ENCODE data around the gene PPP1R2. TPM values are rescaled to one million over a fixed set of nuclear protein-coding genes. Genes with fewer than 3 reads are reported as not detected.

The PPP1R2 gene
- total RNA-seq, 2 donors from 2014 or later = 55.6 to 69.0 TPM

DNA sequence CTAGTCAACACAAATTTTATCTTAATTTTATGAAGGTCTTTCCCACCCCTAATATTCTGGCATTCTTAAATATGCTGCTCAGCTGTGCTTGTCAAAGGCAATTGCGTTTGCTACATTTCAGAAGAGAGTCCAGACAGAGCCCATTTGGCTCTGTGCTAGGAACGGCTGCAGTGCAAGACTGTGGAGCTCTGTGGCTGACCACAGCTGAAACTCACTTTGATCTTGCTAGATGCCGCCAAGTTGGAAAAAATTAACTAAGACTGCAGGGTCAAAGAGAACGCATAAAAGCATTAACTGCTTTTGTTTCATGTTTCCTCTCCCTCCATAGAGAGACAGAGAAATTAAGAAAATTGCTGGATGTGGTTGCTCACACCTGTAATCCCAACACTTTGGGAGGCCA lies 7.6 kb upstream of the PPP1R2 start:
- Histone ChIP-seq H3K36me3 (no peaks in the 10 kb centered on the region), H3K27me3 (replicated peaks; ENCODE audit: insufficient read depth) (no peaks in the 10 kb centered on the region), H3K27ac (no peak overlapping the region), H3K4me3 (no peak overlapping the region), H3K9me3 (no peaks in the 10 kb centered on the region), H3K4me1 (ENCODE audit: control insufficient read depth in 1 of 2, low read depth in 2 of 2) (peaks cover 4 to 11% of the 10 kb centered on the region in 2 donors)
- TF ChIP-seq, protein P1, sequence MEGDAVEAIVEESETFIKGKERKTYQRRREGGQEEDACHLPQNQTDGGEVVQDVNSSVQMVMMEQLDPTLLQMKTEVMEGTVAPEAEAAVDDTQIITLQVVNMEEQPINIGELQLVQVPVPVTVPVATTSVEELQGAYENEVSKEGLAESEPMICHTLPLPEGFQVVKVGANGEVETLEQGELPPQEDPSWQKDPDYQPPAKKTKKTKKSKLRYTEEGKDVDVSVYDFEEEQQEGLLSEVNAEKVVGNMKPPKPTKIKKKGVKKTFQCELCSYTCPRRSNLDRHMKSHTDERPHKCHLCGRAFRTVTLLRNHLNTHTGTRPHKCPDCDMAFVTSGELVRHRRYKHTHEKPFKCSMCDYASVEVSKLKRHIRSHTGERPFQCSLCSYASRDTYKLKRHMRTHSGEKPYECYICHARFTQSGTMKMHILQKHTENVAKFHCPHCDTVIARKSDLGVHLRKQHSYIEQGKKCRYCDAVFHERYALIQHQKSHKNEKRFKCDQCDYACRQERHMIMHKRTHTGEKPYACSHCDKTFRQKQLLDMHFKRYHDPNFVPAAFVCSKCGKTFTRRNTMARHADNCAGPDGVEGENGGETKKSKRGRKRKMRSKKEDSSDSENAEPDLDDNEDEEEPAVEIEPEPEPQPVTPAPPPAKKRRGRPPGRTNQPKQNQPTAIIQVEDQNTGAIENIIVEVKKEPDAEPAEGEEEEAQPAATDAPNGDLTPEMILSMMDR (IDR thresholded peaks at IDR 0.05) = no peak
- ATAC-seq (ENCODE audit: insufficient number of reproducible peaks, low FRiP score, low read depth) (no peak), DNase-seq (ENCODE audit: low spot score) (no peak)

GRCh38 chr3:195549931-195550519 lies 6.9 kb upstream of the PPP1R2 start:
- ATAC-seq (ENCODE audit: insufficient number of reproducible peaks, low FRiP score, low read depth) (no peak), DNase-seq (ENCODE audit: low spot score) (no peak)
- H3K4me1 ChIP-seq (ENCODE audit: control insufficient read depth in 1 of 2, low read depth in 2 of 2) = peaks cover 6 to 18% of the 10 kb centered on the region in 2 donors
- TF ChIP-seq, protein P1 (IDR thresholded peaks at IDR 0.05) = no peak
- H3K4me3 ChIP-seq = no peak overlapping the region
- no peaks in the 10 kb centered on the region for H3K27me3 ChIP-seq (replicated peaks; ENCODE audit: insufficient read depth)
- no peak overlapping the region for H3K27ac ChIP-seq
- no peaks in the 10 kb centered on the region for H3K9me3 ChIP-seq
- H3K36me3 ChIP-seq = no peaks in the 10 kb centered on the region

DNA sequence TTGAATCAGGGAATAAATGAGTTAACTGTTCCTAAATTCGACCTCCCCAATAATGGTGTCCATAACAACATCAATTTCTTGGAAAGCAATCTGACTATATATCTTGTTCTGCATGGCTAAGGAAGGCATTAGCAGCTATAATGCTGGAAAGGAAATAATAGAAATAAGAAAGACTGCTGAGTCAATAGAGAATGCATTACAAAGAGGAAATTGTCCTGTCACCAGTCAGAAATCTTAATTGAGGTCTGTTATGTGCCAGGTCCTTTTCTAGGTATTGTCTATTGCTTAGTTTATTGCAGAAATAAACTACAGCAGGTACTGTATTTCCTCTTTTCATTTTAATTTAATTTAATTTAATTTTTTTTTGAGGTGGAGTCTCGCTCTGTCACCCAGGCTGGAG lies 5.9 kb upstream of the PPP1R2 start:
- ATAC-seq (ENCODE audit: insufficient number of reproducible peaks, low FRiP score, low read depth) = no peak
- Histone ChIP-seq H3K27me3 (replicated peaks; ENCODE audit: insufficient read depth) (no peaks in the 10 kb centered on the region), H3K4me3 (no peak overlapping the region), H3K4me1 (ENCODE audit: control insufficient read depth in 1 of 2, low read depth in 2 of 2) (peaks cover 15 to 28% of the 10 kb centered on the region in 2 donors), H3K27ac (no peak overlapping the region), H3K36me3 (no peaks in the 10 kb centered on the region), H3K9me3 (no peaks in the 10 kb centered on the region)
- TF ChIP-seq, protein P1 (IDR thresholded peaks at IDR 0.05) = no peak
- no peak for DNase-seq (ENCODE audit: low spot score)

- Histone ChIP-seq H3K4me1 (ENCODE audit: control insufficient read depth in 1 of 2, low read depth in 2 of 2) (peaks cover 16 to 33% of the 10 kb centered on the region in 2 donors), H3K4me3 (no peak overlapping the region), H3K9me3 (no peaks in the 10 kb centered on the region), H3K27me3 (replicated peaks; ENCODE audit: insufficient read depth) (no peaks in the 10 kb centered on the region), H3K36me3 (no peaks in the 10 kb centered on the region), H3K27ac (no peak overlapping the region)
- no peak for DNase-seq (ENCODE audit: low spot score)
- TF ChIP-seq, protein P1 (IDR thresholded peaks at IDR 0.05) = no peak
- ATAC-seq (ENCODE audit: insufficient number of reproducible peaks, low FRiP score, low read depth) = no peak
Observed at GRCh38 chr3:195548501-195548900, 5.4 kb upstream of the PPP1R2 start.

DNA sequence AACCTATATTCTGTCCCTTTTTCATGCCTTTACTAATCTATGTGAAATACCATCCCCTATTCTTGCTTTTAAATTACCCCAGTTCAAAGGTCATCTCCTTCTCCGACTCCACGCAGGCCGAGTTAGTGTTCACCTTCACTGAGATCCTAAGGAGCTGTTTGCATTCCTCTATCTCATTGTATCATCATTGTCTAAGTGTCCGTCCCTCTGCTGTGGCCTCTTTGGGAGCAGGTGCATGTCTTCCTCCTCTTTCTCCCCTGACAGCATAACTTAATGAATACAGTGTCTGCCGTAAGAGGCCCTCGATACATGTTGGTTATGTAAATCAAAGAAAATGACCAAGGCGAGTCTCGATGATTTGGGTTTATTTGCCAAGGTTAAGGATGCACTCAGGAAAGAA lies 4.9 kb upstream of the PPP1R2 start:
- no peak for DNase-seq (ENCODE audit: low spot score)
- Histone ChIP-seq H3K36me3 (no peaks in the 10 kb centered on the region), H3K27ac (no peak overlapping the region), H3K4me3 (no peak overlapping the region), H3K9me3 (no peaks in the 10 kb centered on the region), H3K27me3 (replicated peaks; ENCODE audit: insufficient read depth) (no peaks in the 10 kb centered on the region), H3K4me1 (ENCODE audit: control insufficient read depth in 1 of 2, low read depth in 2 of 2) (peaks cover 16 to 33% of the 10 kb centered on the region in 2 donors)
- no peak for ATAC-seq (ENCODE audit: insufficient number of reproducible peaks, low FRiP score, low read depth)
- TF ChIP-seq, protein P1 (IDR thresholded peaks at IDR 0.05) = no peak

Data from thoracic aorta (tissue), 2 donors.